GM18498 (cell line): ENCODE measurements around the gene DOCK2.

Source experiments
- ATAC-seq: cut with Tn5 transposase; IDR thresholded peaks from one replicate; pipeline ENCODE4 v1.9.1; 2021; ENCODE audit warnings: mild to moderate bottlenecking, moderate library complexity; ENCODE audit not compliant: unreplicated experiment

The DOCK2 gene

DNA sequence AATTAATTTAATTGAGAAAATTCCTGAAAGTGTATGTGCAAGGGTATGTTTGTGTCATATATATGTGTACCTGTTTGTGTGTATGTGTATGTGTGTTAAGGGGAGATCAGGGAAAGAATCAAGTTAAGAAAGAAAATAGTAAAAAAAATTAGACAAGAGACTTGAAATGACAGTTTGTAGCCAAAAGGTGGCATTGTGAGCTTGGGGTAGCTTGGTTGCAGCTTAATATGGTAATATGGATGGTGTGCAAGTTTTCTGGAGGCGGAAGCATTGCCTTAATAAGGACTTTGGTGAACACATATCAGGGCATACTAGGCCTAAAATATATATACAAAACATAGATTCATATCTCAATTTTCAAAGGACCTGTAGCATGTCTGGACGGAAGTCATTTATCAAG is 213.3 kb downstream of the DOCK2 start:
- no peak for ATAC-seq

DNA sequence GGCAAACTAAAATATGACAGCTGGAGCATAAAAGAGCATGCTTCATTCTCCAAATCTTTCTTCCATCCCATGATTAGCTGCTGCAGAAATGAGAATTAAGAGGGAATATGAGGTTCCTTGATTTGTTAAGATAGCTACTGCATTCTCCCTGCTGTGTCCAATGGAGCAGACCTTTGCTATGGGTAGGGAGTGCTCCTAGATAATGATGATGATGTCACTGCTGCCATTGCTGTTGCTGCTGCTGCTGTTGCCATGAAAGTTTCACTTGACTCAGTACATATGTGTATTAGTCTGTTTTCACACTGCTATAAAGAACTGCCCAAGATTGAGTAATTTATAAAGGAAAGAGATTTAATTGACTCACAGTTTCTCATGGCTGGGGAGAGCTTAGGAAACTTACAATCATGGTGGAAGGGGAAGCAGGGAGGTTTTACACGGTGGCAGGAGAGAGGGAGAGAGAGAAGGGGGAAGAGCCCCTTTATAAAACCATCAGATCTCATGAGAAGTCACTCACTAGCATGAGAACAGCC is 214.3 kb downstream of the DOCK2 start:
- ATAC-seq = no peak

DNA sequence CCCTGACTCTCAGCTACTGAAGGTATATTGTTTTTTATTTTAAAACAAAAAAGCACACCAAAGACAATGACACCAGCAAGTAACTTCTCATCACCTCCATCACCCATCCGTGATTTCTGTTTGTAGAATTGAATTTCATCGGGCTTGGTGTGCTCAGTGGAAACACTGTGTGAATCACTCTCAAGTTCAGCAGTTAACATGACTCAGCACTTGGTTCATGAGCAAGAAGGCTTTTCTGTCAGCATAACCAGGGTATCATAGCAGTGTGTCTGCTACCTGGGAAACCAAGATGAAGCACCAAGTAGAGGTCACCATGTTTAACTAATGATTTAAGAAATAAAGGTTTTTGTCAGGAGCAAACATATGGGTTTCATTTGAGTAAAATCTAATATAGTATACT is 219.5 kb downstream of the DOCK2 start:
- ATAC-seq = no peak

DNA sequence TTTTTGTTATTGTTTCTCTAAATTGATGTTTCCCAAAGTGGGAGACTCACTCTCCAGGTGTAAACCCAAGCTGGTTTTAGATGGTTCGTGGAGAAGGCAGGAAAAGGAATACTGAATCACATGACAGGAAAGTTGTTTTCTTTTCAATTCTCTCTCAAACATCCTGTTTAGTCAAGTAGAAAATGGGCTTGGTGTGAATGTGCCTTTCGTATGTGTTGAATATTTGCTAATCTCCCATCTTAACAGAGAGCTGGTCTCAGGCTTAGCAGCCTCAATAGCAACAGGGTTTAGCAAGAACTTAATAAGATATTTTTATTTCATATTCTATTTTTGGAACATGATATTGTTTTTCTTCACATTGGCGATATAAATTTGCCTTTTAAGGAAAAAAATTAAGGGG is 223.5 kb downstream of the DOCK2 start:
- peak; percentile 60 for ATAC-seq

DNA sequence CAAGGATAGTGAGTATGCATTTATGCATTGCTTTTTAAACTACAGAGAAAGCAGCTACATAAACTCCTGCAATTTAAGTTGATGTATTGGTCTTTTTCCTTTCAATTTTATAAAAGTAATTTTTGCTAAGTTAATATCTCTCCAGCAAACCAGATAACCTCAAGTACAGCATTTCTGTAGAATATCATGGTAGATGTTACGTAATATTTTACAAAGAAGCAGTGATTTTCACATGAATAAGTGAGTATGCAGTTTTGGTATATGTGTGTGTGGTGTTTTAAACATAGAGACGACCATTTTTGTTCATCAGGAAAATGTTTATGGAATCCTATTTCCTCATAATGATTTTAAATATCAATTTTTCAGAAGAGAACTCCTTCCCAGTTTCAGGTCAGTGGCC is 224.4 kb downstream of the DOCK2 start:
- no peak for ATAC-seq

DNA sequence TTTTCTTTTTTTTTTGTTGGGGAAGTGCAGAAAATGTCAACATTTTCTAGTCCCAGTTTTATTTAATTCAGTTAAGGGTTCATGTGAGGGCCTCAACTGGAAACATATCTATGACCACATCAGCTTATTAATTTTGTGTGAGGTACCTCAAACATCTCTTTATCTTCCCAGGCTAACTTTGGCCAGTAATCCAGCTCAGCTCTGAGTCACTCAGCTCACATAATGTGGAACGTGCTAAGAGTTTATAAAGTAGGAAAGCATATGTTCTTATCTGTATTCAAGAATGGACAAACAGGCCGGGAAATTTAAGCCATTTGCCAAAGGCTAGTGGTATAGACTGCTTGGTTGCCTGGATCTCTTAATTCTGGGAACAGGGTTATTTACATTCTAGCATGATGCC is 224.9 kb downstream of the DOCK2 start:
- ATAC-seq = no peak

DNA sequence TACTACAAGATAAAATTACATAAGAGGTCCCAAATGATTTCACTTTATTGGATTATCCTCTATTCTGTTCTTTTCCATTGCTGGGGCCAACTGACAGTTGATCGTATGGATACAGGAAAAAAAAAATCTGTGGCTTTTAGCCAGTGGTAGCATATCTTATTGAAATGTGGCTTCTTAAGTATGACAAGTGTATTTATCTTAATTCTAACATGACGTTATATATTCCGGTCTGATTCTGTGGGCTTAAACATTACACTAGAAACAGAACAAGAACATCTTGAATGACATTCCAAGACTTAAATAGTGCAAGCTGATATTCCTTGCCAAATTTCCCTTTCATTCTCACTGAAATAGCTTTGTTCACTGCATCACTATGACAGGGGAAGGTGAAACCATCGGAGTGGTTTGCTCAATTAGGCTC is 225.3 kb downstream of the DOCK2 start:
- no peak for ATAC-seq

DNA sequence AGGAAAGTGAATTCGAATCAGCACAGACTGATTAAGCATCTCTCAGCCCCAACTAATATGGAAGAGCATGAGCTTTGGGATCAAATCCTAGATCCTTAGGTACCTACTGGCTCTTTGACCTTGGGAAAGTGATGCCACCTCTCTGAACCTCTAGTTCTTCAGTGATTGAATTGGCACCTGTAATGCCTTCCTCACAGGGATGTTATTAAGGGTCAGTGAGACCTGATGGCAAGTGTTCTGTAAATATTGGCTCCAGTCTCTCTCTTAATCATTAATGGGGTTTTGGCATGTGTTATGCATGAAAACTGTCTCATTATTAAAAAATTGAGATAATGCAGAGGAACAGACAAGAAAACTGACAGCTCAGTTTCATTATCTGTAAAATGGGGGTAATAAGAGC is 227.4 kb downstream of the DOCK2 start:
- ATAC-seq = no peak

DNA sequence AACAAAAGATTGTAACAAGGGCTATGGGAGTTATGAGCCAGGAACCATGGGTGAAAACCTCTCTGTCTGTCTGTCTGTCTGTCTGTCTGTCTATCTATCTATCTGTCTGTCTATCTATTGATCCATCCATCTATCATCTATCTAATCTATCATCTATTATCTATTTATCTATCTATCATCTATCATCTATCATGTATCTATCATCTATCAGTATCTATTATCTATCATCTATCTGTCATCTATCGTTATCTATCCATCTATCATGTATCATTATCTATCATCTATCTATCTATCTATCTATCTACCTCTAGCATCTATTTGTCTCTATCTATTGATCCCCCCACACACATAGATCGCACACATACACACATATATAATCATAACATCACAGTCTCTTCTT is 230.3 kb downstream of the DOCK2 start:
- ATAC-seq = no peak

DNA sequence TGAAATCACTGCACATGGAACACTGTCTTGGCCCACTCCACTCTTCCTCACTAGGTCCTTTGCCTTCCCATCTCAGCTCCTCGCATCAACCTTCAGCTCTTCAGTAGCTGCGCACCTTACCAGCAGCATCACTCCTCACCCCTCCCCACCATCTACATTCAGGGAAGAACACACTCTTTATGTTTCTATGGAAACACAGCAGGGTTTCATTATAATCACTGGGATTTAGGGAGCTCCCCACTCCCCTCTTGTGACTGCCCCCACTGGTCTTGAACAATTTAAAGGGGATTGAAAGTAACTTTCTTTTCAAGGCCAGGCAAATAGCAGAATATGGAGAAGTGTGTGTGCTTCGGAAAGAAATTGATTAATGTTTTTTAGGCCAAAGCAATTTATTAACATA is 232.0 kb downstream of the DOCK2 start:
- ATAC-seq = no peak

DNA sequence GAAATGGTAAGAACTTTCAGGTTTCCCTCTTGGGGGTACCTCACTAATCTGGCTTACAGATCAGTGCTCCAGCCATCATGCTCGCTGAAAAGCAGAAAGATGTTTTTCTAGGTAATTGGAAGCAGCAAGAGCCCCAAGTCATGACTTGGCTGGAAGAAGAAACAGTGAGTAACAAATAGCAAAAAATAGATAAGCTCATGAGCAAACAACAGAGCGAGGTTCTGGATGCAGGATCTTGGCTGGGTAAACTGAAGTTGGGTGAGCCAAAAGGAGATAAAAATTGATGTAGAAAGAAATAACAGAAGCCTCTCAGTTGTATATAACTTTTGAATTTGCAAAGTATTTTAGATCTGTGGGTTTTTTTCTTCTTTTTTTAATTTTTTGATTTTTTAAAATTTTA is 233.1 kb downstream of the DOCK2 start:
- ATAC-seq = no peak

DNA sequence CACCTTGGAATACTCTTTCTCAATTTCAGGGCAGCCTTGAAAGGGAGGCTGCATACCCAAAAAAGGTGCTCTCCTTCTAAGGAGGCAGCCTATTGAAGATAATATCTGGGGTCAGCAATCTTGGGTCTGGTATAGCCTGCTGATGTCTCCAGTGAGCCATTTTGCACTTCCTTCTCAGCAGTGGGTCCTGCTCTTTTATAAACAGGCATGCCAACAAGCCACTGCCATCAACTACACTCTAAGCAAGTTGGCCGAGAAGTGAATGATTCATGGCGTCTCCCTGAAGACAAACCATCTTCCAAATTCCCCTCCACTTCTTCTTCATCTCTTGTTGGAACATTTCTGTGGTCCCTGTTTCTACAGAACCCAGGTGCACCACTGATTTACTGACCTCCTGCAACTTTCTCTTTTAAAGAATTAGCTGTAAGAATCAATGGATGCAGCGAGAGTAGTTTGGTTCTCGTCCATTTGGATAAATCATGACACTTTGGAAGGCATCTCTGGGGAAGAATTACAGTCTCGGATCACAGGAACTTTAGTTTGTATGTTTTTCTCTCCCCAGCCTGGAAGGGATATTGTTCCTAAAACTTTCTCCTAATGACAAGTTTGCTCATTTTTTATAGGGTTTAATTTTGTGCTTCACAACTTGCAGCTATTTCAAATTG is 234.9 kb downstream of the DOCK2 start:
- no peak for ATAC-seq

DNA sequence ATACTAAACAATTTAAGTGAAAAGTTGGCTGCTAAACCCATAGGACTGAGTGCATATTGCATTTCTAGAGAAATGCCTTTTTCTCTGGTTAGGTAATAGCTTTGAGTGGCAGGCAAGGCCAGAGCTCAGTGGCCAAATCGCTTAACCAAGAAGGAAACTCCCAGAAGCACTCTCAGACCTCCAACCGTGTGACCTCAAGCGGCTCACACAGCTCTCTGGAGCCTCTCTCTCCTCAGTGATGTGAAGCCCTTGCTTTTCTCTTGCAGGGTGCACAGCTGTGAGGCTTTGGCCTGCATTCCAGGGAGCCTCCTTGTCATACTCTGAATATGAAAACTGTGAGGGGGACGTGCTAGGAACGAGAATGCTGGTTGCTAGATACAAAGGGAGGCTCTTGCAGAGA is 236.6 kb downstream of the DOCK2 start:
- no peak for ATAC-seq

DNA sequence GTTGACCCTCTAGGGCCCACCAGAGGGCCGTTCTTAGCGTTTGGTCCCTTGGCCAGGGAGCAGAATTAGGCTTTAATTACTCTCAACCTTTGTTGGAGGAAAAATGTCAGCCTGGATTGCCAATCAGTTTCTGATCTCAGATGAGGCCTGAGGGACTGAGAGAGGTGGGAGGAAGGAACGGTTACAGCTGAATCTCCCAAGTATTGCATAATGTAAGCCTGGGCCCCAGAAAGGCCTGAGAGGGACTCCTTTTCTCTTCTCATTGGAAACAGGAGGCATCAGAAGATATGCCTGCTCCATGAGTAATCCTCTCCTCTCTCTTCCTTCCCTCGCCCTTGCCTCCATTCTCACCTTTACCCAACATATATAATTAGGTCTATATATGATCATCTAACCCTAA is 237.5 kb downstream of the DOCK2 start:
- no peak for ATAC-seq

DNA sequence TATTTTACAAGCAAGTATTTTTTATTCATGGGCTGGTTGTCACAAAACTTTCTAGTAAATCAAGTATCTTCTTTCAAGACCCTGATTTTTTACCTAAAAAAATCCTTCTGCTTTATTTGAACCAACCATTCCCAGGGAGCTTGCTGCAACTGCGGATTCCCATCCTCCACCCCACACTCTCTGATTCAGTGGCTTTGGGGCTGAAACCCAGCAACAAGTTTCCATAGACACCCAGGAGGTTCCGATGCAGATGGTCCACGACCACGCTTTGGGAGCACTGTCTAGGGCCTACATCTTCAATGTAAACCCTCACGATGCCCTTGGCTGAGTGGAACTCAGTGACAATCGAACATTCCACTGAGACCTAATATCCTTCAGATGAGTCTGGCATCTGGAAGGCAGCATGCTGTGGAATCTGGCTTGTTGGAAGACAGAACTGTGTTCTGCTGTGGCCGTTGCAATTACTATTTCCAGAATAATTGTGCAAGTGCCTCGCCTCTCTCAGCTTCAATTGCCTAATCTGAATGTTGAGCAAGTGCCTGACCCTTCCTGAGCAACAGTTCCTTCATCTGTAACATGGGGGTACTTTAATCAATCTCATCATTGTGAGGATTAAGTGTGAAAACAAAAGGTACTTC is 238.1 kb downstream of the DOCK2 start:
- ATAC-seq = no peak

DNA sequence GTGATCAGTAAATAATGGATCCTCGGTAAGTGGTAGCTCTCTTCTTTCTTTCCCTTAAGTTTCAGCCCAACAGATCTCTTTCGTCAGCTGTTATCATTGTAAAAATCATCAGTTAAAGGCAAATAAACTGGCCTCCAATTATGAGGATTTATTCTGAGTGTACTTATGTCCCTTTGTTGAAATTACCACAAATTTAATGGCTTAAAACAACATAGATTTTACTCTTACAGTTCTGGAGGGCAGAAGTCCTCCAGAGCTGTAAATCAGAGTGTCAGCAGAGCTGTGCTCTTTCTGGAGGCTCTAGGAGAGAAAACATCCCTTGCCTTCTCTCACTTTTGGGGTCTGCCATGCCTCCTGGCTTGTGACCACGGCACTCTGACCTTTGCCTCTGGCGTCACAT is 238.7 kb downstream of the DOCK2 start:
- no peak for ATAC-seq

DNA sequence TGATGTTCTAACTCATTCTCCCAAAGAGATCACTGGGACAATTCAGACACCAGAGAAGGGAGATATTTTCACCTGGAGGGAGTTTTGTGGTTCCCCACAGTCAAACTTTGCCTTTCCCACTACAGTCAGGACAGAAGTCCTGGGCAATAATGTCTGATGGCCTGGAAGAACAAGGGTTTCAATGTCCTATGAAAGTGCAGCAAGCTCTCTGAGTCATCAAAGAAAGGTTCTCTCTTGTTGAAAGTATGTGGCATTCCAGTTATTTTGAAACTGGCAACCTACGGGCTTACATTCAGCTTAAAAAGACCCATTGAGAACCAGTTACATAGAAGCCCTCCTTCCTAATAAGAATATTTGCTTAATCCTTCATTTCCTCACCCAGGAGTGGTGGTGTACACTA is 239.3 kb downstream of the DOCK2 start:
- ATAC-seq = no peak

DNA sequence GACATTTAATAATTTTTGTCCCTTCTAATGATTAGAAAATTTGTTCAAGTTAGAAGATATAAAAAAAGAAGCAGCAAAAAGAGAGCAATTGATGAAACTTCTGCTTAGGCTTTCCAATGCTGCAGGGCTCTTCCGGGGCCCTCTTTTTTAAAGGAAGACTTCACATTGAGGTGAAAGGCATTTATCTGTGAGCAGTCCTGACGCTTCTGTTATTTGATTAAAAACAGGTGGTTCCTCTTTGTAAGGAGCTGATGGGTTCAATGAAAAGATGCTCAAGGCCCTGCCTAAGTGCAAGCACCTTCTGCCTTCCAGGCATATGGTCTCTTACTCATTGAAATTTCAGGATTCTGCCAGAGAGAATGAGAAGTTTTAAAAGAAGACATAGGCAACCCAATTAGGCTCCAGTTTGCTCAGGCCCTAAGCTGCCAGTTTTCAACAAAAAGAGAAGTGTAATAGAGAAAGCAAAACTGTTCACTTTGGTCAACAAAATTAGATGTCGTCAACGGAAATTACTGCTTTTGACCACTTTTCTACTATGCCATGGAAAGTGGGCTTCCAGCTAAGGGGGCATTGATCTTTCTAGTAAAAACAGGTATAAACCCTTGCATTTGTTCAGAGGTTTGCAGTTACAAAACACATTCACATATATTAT is 243.1 kb downstream of the DOCK2 start:
- ATAC-seq = peak; percentile 83

DNA sequence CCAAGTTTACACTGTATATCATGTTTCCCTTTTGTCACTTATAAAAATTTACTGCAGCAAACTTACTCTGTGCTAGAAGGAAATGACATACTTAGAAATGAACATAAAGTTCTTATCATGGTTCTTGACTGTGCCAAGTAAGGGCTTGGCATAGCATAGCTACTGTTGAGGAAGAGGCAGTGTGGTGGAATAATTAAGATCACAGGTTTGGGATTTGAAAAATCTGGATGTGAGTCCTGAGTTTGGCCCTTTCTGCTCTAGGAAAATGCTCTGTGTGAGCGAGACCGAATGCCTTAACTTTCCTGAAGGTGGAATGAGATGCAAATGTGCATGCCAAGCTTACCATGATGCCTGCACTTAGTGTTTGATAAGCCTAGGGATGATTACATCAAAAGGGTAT is 243.7 kb downstream of the DOCK2 start:
- ATAC-seq = no peak

DNA sequence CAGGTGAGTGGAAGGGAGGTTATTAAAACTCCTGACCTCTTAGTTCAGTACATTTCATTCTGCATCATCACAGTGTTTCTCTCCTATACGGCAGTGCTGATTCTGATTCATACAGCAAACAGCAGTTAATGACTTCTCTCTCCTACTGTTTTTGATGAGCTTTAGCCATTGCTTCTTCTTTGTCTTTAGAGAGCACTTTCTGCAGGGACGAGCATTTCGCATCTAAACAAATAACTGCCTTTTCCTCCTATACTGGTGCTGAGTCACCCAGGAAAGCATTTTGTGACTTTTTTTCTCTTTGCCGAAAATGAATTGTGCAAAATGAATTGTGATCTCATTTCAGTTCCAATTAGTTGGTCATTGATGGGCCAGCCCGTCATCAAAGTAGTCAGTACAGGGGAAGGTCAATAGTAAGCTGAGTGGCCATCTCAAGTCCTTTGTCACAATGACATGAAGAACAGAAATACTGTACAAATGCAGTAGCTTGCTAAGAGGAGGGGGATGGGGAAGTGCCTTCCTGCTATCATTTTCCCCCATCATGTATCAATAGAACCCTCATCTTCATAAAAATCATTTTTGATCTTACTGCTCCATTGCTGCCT is 244.7 kb downstream of the DOCK2 start:
- no peak for ATAC-seq

DNA sequence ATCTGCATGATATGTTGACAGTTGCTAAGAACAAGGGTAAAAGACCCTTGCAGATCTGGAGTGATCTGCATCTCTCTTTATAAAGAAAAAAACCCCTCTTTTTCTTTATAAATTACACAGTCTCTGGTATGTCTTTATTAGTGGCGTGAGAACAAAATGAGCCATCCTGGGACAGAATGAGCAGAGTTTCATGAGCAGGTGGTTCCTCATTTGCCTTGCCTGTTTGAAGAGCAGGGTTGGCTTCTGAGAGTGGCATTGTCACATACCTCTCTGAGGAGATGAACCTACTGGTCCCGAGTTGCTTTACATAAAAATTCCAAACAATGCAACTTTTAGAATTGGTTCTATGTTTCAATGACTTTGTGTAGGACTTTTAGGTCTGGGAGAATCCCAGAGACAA is 249.0 kb downstream of the DOCK2 start:
- no peak for ATAC-seq

DNA sequence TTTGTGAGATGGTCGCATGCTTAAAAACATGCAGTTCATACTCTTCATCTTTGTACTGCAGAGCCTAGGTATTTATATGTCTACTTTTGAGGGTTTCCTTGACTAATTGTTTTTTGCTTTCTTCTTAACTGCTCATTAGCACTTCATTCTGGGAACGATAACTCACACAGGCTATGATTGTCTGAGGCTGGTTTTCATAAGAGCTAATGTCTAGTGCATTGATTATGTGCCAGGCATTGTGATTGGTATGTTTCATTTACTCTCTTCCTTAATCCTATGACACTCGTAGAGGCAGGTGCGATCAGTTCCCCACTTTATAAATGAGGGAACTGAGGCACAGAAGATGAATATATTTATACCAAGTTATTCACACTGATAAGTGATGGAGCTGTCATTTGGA is 249.6 kb downstream of the DOCK2 start:
- no peak for ATAC-seq
